NCI-H2196 (cell line): ENCODE measurements around the gene SMPDL3A.

ENCODE experiments used
- DNase-seq: peaks from one replicate; lab custom pipeline; 2025; ENCODE audit not compliant: unreplicated experiment; lab: John Stamatoyannopoulos, UW

SMPDL3A gene

DNA sequence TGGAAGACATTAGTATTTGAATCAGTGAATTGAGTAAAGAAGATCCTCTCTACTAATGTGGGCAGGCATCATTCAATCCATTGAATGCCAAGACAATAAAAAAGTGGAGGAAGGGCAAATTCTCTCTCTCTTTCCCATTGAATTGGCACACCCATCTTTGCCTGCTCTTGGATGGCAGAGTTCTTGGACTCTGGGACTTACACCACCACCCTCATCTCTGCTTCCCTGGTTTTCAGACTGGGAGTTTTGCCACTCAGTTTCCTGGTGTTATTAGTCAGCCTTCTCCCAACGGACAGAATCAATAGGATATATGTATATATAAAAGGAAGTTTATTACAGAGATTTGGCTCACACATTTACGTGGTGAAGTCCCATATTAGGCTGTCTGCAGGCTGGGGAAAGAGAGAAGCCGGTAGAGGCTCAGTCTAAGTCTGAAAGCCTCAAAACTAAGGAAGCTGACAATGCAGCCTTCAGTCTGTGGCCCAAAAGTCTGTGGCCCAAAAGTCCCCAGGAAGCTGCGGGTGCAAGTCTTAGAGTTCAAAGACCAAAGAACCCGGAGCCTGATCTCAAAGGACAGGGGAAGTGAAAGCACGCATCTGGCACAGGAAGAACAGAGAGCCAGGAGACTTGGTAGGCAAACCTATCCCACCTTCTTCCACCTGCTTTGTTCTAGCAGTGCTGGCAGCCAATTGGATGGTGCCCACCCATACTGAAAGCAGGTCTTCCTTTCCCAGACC is 64.4 kb downstream of the SMPDL3A start:
- DNase-seq = no peak
